ENCODE results near the gene GSTM5. TPM values are rescaled to one million over a fixed set of nuclear protein-coding genes. Genes with fewer than 3 reads are reported as not detected.

Gene GSTM5
- 8.5 and 13.3 TPM in 2 replicates for total RNA-seq

DNA sequence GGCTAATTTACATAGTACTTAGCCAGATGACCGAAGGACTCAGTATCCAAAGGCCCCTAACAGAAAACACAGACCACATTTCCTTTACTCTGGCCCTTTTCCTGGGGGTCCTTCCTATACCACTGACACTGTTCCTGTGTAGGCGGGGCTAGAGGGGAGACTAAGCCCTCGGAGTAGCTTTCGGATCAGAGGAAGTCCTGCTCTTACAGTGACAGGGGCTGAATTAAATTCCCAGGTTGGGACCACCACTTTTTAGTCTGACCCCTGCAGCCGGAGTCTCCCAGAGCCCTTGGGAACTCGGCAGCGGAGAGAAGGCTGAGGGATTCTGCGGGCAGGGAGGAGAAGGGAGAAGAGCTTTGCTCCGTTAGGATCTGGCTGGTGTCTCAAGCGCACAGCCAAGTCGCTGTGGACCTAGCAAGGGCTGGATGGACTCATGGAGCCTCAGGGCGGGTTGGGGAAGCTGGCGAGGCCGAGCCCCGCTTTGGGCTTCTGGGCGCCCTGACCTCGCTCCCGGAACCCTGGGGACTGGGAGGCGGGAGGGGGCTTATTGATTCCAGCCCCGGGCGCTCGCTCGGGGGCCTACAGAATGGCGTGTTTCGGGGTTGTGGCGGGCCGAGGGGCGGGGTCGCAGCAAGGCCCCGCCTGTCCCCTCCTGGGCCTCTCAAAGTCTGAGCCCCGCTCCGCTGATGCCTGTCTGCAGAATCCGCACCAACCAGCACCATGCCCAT lies at the start of gene GSTM5:
TSS of gene GSTM5 (plus strand) at position 659 of the 728 bp plus-strand sequence. CDS start at position 721, 62 bp downstream.

DNA sequence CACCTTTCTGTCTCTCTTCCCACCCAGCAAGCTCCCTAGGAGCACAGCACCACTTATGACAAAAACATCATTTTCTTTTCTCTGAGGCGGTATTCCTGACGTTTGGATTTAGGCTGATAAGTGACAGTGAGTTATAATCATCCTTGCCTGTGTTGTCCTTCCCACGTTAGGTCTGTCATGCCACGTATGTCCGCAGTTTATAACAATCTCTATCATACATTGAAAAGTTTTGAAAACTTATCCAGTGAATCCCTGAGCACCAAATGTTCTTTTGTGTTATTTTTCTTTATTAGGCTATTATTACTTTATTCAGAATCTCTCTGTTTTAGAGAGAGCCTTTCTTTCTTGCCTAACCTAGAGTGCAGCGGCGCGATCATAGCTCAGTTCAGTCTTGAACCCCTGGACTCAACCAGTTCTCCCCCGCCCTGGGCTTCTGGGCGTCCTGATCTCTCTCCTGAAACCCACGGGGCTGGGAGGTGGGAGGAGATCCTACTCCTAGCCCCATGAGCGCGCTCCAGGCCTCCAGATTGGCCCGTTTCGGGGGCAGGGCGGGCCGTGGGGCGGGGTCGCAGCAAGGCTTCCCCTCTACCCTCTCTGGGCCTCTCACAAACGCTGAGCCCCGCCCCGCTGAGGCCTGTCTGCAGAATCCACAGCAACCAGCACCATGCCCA lies 44.5 kb upstream of the GSTM5 start, which contains the start of gene GSTM2:
TSS of gene GSTM2 (plus strand) at position 606 of the 671 bp plus-strand sequence. CDS start at position 665, 59 bp downstream.

DNA sequence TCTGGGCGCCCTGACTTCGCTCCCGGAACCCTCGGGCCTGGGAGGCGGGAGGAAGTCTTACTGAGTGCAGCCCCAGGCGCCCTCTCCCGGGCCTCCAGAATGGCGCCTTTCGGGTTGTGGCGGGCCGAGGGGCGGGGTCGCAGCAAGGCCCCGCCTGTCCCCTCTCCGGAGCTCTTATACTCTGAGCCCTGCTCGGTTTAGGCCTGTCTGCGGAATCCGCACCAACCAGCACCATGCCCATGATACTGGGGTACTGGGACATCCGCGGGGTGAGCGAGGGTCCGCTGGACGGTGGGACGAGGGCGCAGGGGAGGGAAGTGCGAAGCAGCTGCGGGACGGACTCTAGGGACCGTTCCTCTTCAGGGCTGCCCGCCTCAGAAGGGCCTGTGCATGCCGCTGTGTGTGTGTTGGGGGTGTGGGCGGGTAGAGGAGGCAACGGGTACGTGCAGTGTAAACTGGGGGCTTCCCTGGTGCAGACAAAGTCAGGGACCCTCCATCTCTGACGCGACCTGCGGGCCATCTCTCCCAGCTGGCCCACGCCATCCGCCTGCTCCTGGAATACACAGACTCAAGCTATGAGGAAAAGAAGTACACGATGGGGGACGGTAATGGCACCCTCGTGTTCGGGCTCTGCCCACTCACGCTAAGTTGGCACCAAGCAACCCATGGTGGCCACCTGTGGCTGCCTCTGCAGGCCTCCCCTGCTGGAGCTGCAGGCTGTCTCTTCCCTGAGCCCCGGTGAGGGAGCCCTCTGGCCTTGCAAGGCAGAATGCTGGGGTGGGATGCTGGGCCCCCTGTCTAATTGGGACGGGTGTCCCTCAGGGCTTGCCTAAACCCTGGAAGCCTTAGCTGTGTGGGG lies 24.2 kb upstream of the GSTM5 start, which contains the start of gene GSTM1:
TSS of gene GSTM1 (plus strand) at position 177 of the 859 bp plus-strand sequence. CDS start at position 234, 57 bp downstream.

DNA sequence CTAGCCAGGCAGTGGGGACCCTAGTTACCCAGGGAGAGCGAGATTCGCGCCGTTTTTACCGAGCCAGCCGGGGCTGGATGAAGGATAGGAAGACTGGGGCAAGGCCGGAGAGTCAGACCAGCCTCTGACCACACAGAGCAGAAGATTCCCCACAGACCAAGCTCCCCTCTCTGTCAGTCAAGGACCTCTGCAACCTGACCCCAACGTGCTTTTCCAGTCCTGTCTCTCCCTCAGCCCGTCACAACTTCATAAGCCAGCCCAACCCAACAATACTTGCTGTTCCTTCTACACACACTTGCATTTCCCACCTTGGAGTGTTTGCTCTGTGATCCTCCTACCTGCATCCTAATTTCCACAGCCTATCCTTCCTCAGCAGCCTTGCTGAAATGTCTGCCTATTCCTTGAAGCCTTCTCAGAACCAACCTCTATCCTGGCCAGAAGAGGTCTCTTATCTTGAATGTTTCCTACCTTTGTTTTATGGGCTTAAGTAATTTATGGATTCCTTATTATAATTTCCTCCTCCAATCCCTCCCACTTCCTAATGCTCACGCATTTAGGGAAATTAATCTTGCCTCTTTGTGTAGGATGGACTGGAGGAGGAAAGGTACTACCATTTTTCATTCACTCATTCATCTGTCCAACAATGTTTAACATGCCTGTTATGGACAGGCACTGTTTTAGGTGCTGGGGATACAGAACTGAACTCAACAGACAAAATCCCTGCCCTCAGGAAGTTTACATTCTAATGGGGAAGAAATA lies 28.7 kb downstream of the GSTM5 start, which contains the start of gene GSTM3:
TSS of gene GSTM3 (minus strand) at position 424 of the 759 bp plus-strand sequence. CDS start 751 bp downstream, outside the sequence.

DNA sequence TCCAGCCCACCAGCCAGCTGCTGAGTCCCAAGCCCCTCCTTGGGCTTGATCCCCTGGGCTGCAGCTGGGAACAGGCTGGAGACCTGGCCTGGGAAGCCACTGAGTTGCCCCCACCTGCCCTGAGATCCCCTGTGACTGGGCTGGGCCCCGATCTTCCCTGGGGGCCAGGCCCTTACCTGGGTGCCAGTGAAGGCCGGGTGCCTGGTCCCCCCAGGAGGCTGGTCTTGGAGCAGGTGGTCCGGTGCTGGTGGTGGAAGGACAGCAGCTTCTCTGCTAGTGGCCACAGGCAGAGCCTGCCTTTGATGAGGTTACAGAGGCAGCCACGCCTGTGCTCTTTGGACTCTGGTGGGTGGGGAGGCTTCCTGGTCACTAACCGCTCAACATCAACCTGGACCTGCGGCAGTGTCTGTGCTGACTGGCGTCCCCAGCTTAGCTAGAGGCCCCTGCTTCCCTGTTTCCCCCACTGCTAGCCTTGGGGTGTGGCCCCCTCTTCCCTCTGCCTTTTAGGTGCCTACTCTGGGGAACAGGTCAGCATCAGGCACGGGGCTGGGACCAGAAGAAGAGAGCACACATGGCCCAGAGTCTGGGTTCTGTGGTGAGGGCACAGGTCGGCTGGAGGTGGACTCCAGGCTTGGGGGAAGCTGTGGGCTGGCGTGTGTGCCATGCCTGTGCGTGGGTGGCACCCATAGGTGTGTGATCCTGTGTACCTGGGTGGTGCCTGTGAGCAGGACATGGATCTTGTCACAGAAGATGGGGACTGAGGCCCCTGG lies 51.8 kb downstream of the GSTM5 start, which contains the start of gene EPS8L3:
TSS of gene EPS8L3 (minus strand) at position 278 of the 770 bp plus-strand sequence. CDS start 2,174 bp downstream, outside the sequence.

Other genes starting within 250 kb of the GSTM5 start
- 0.28 and 0.46 TPM in 2 replicates for gene SYPL2, start 245.7 kb upstream of the GSTM5 start, total RNA-seq
- 0.85 and 1.5 TPM in 2 replicates for gene ATXN7L2, start 228.3 kb upstream of the GSTM5 start, total RNA-seq
- 3.6 TPM in 2 replicates for gene CYB561D1, start 218.2 kb upstream of the GSTM5 start, total RNA-seq
- gene AMIGO1, start 202.5 kb upstream of the GSTM5 start, total RNA-seq: 1.6 and 2.0 TPM in 2 replicates
- 0.28 TPM in 2 replicates for gene GPR61, start 172.4 kb upstream of the GSTM5 start, total RNA-seq
- gene GNAI3, start 163.6 kb upstream of the GSTM5 start, total RNA-seq: 11.7 and 13.7 TPM in 2 replicates
- gene GNAT2, start 92.6 kb upstream of the GSTM5 start, total RNA-seq: 0.28 and 0.37 TPM in 2 replicates
- gene AMPD2, start 92.4 kb upstream of the GSTM5 start, total RNA-seq: 73.5 and 83.7 TPM in 2 replicates
- 14.8 and 18.4 TPM in 2 replicates for gene GSTM4, start 56.2 kb upstream of the GSTM5 start, total RNA-seq
- 16.2 and 20.0 TPM in 2 replicates for gene GSTM2, start 44.2 kb upstream of the GSTM5 start, total RNA-seq
- 9.0 and 9.6 TPM in 2 replicates for gene GSTM1, start 24.4 kb upstream of the GSTM5 start, total RNA-seq
- gene GSTM3, start 28.8 kb downstream of the GSTM5 start, total RNA-seq: 215 and 220 TPM in 2 replicates
- gene EPS8L3, start 51.7 kb downstream of the GSTM5 start, total RNA-seq: not detected in 2 replicates
- gene CSF1, start 198.6 kb downstream of the GSTM5 start, total RNA-seq: 38.0 and 47.1 TPM in 2 replicates